H9 (cell line): ENCODE data around the gene TCEAL7. TPM values are rescaled to one million over a fixed set of nuclear protein-coding genes. Genes with fewer than 3 reads are reported as not detected.

Experiments used
- DNase-seq: peaks from one replicate; pipeline ENCODE4 v3.0.0-alpha.2; 2017
- H2AFZ ChIP-seq: one replicate; pipeline ENCODE4 v1.6.1; 2013; ENCODE audit warnings: mild to moderate bottlenecking, low read length, control low read depth, moderate library complexity
- H2AK5ac ChIP-seq: 2 replicates; pipeline ENCODE4 v1.6.1; 2013; ENCODE audit warnings: low read length, control low read depth, mixed read lengths; ENCODE audit not compliant: insufficient read length
- H2BK120ac ChIP-seq: one replicate; pipeline ENCODE4 v1.6.1; 2013; ENCODE audit warnings: low read depth, mild to moderate bottlenecking, low read length, control low read depth, inconsistent platforms; ENCODE audit not compliant: poor library complexity, severe bottlenecking
- H2BK12ac ChIP-seq: 2 replicates; pipeline ENCODE4 v1.6.1; 2013; ENCODE audit warnings: low read length, control low read depth, mixed read lengths, low read depth; ENCODE audit not compliant: insufficient read length
- H2BK15ac ChIP-seq: 2 replicates; pipeline ENCODE4 v1.6.1; 2013; ENCODE audit warnings: low read depth, low read length, control low read depth
- H2BK20ac ChIP-seq: one replicate; pipeline ENCODE4 v1.6.1; 2013; ENCODE audit warnings: low read depth, mild to moderate bottlenecking, low read length, control low read depth, inconsistent platforms; ENCODE audit not compliant: poor library complexity, severe bottlenecking
- H2BK5ac ChIP-seq: 2 replicates; pipeline ENCODE4 v1.6.1; 2013; ENCODE audit warnings: low read length, control low read depth, mixed read lengths; ENCODE audit not compliant: insufficient read length
- H3K14ac ChIP-seq: 2 replicates; pipeline ENCODE4 v1.6.1; 2013; ENCODE audit warnings: low read length, control low read depth; ENCODE audit not compliant: insufficient read depth
- H3K18ac ChIP-seq: 2 replicates; pipeline ENCODE4 v1.6.1; 2013; ENCODE audit warnings: low read depth, mild to moderate bottlenecking, mixed read lengths, low read length, control low read depth; ENCODE audit not compliant: insufficient read length
- H3K23ac ChIP-seq: 2 replicates; pipeline ENCODE4 v1.6.1; 2013; ENCODE audit warnings: low read length, control low read depth, mixed read lengths, low read depth; ENCODE audit not compliant: insufficient read length
- H3K23me2 ChIP-seq: 2 replicates; pipeline ENCODE4 v1.6.1; 2013; ENCODE audit warnings: low read depth, mild to moderate bottlenecking, mixed read lengths, low read length, control low read depth; ENCODE audit not compliant: insufficient read length, poor library complexity, severe bottlenecking
- H3K27ac ChIP-seq: 2 replicates; pipeline ENCODE4 v1.5.1; 2013; ENCODE audit warnings: low read length, control low read depth, mixed read lengths, low read depth; ENCODE audit not compliant: insufficient read length
- H3K27me3 ChIP-seq: 2 replicates; pipeline ENCODE4 v1.6.1; 2013; ENCODE audit warnings: low read length, control low read depth, inconsistent platforms; ENCODE audit not compliant: insufficient read depth
- H3K4ac ChIP-seq: 2 replicates; pipeline ENCODE4 v1.6.1; 2013; ENCODE audit warnings: low read depth, mild to moderate bottlenecking, control low read depth, inconsistent platforms, low read length, moderate library complexity
- H3K4me1 ChIP-seq: 2 replicates; pipeline ENCODE4 v1.6.1; 2013; ENCODE audit warnings: low read length, control low read depth, inconsistent platforms; ENCODE audit not compliant: insufficient read depth
- H3K4me2 ChIP-seq: 2 replicates; pipeline ENCODE4 v1.6.1; 2013; ENCODE audit warnings: low read length, control low read depth, mixed read lengths; ENCODE audit not compliant: insufficient read length, insufficient read depth
- H3K56ac ChIP-seq: 2 replicates; pipeline ENCODE4 v1.6.1; 2013; ENCODE audit warnings: low read depth, mild to moderate bottlenecking, mixed read lengths, low read length, control low read depth; ENCODE audit not compliant: insufficient read length
- H3K79me1 ChIP-seq: 2 replicates; pipeline ENCODE4 v1.6.1; 2013; ENCODE audit warnings: low read depth, mild to moderate bottlenecking, moderate library complexity, low read length, control low read depth, inconsistent platforms; ENCODE audit not compliant: insufficient read depth, poor library complexity, severe bottlenecking
- H3K79me2 ChIP-seq: 2 replicates; pipeline ENCODE4 v1.6.1; 2013; ENCODE audit warnings: low read length, control low read depth, inconsistent platforms; ENCODE audit not compliant: insufficient read depth
- H3K9ac ChIP-seq: 2 replicates; pipeline ENCODE4 v1.6.1; 2013; ENCODE audit warnings: low read length, control low read depth, mixed read lengths; ENCODE audit not compliant: insufficient read length; ENCODE audit errors: extremely low read depth
- H3K9me3 ChIP-seq: one replicate; pipeline ENCODE4 v1.6.1; 2013; ENCODE audit warnings: low read depth, low read length, inconsistent platforms; ENCODE audit not compliant: control insufficient read depth
- H3T11ph ChIP-seq: one replicate; pipeline ENCODE4 v1.6.1; 2013; ENCODE audit warnings: mild to moderate bottlenecking, low read length, control low read depth, inconsistent platforms
- H4K20me1 ChIP-seq: one replicate; pipeline ENCODE4 v1.6.1; 2013; ENCODE audit not compliant: control insufficient read depth, insufficient read length, insufficient read depth
- H4K5ac ChIP-seq: 2 replicates; pipeline ENCODE4 v1.6.1; 2013; ENCODE audit warnings: low read depth, mild to moderate bottlenecking, mixed read lengths, low read length, control low read depth; ENCODE audit not compliant: insufficient read length
- H4K8ac ChIP-seq: replicated peaks from 2 replicates; pipeline ENCODE4 v1.6.1; 2013; ENCODE audit warnings: low read length, control low read depth, mixed read lengths, low read depth; ENCODE audit not compliant: insufficient read length
- H4K91ac ChIP-seq: 2 replicates; pipeline ENCODE4 v1.6.1; 2013; ENCODE audit warnings: low read depth, mild to moderate bottlenecking, moderate library complexity, mixed read lengths, low read length, control low read depth; ENCODE audit not compliant: insufficient read length
- H3K27ac Mint-ChIP-seq, 3 experiments: 2 replicates in 2 of 3; 3 replicates in 1 of 3; pipeline ENCODE4 v1.8.0; 2020 to 2021; ENCODE audit warnings: mixed read lengths in 3 of 3, mild to moderate bottlenecking in 1 of 3, moderate library complexity in 1 of 3
- H3K27me3 Mint-ChIP-seq: 2 replicates; pipeline ENCODE4 v1.8.0; 2021; ENCODE audit warnings: low read depth, mild to moderate bottlenecking, moderate library complexity, mixed read lengths
- H3K36me3 Mint-ChIP-seq, 3 experiments: 2 replicates in 2 of 3; 3 replicates in 1 of 3; pipeline ENCODE4 v1.8.0; 2020 to 2021; ENCODE audit warnings: low read depth in 3 of 3, mixed read lengths in 3 of 3; ENCODE audit not compliant: insufficient read depth in 1 of 3
- H3K4me1 Mint-ChIP-seq, 2 experiments: 2 replicates each; pipeline ENCODE4 v1.8.0; 2020; ENCODE audit warnings: mixed read lengths in 2 of 2
- H3K4me3 Mint-ChIP-seq, 2 experiments: 2 replicates in 1 of 2; 3 replicates in 1 of 2; pipeline ENCODE4 v1.8.0; 2020 to 2021; ENCODE audit warnings: mild to moderate bottlenecking in 2 of 2, mixed read lengths in 2 of 2, moderate library complexity in 1 of 2
- H3K9me3 Mint-ChIP-seq, 2 experiments: 2 replicates in 1 of 2; 3 replicates in 1 of 2; pipeline ENCODE4 v1.8.0; 2020; ENCODE audit warnings: mild to moderate bottlenecking in 2 of 2, mixed read lengths in 2 of 2, moderate library complexity in 1 of 2
- WGBS: extraction: QIAGEN DNeasy Blood & Tissue Kit; methylation state at CpG from one replicate; pipeline ENCODE4 v1.1.7; 2013; ENCODE audit warnings: missing lambda C conversion rate, low lambda C conversion rate, mixed read lengths; ENCODE audit not compliant: insufficient read length; ENCODE audit errors: extremely low coverage; 5-methylcytosine and 5-hydroxymethylcytosine counted together
- total RNA-seq: library from RNA; stranded (reverse); gene quantifications from 2 replicates; pipeline ENCODE4 v1.2.1, GENCODE V29; 2021
- TF ChIP-seq, protein P1 (sequence below): fragments of 200-600 bp; sonication (generic); conservative IDR thresholded peaks from 3 replicates; pipeline ENCODE4 v1.8.0; 2021; ENCODE audit warnings: antibody characterized with exemption, mild to moderate bottlenecking

Gene TCEAL7
- total RNA-seq, 1 experiment from 2014 or later = 2.7 TPM

DNA sequence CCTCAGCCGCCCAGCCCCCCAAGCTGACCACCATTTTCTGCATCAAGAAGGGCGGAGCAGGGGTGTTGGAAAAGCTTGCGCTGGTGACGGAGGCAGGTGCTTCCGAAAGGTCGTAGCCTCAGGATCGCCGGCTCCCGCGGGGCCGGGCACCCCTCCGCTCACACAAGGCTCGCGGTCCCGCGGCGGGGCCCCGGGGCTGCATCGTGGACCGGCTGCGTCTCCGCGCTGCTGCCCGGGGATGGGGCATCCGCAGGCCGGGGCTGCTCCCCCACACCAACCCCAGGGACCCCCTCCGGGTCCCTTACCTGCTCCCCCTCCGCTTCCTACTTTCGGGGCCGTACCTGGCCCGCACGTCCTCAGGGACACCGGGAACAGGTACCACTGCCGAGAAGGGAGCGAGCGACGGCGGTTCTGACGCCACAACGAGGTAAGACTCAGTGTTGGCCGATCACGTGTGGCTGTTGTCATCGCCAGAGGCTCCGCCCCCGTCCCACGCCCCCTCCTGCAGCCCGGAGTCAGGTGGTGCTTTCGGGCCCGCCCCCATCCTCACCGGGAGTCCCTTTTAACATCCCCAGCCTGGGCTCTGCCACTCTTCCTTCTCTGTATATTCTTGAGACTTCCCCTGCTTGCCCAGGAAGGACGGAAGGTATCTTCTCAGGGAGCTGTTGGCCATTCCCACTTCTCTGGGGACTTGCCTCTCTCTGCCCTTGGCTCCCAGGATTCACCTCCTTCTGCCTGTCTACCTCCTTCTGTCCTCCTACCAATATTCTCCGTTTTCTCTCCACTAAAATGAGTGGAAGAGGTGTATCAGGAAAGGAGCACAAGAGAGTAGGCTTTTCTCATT is 19.3 kb upstream of the TCEAL7 start, which contains the start of gene BEX2:
BEX2 (minus strand) TSS at position 436 of the 844 bp plus-strand sequence. CDS start 1,014 bp downstream, outside the sequence.
- H3K9me3 ChIP-seq = no peaks in the 10 kb centered on the region
- H3K18ac ChIP-seq = peak within 1 kb of the TSS; percentile 33
- no peak within 1 kb of the TSS for H2BK12ac ChIP-seq
- H4K8ac ChIP-seq = no peak within 1 kb of the TSS
- no peak within 1 kb of the TSS for H2BK15ac ChIP-seq
- Mint-ChIP-seq H3K4me1 (peaks cover 2 to 5% of the 10 kb centered on the region in 2 experiments; a peak in 2 of 4 replicates), H3K27ac (peak within 1 kb of the TSS in 2 of 3 experiments; percentile 74 to 76; a peak in 3 of 7 replicates), H3K27me3 (no peaks in the 10 kb centered on the region), H3K36me3 (peaks cover 5 to 12% (median 10%) of the 10 kb centered on the region in 3 experiments; a peak in 6 of 7 replicates), H3K4me3 (peak within 1 kb of the TSS; percentile 71 to 85), H3K9me3 (peaks cover 0 to 41% of the 10 kb centered on the region in 2 experiments; a peak in 3 of 5 replicates)
- no peak within 1 kb of the TSS for H2BK20ac ChIP-seq
- peak within 1 kb of the TSS; percentile 59 for H3K4me2 ChIP-seq
- H3K79me2 ChIP-seq = no peaks in the 10 kb centered on the region
- H3K14ac ChIP-seq = peak within 1 kb of the TSS; percentile 63
- no peak within 1 kb of the TSS for H3K27ac ChIP-seq
- no peaks in the 10 kb centered on the region for H3K23me2 ChIP-seq
- peak within 1 kb of the TSS; percentile 62 for H3K9ac ChIP-seq
- H4K20me1 ChIP-seq = peaks cover 3% of the 10 kb centered on the region
- H2AFZ ChIP-seq = no peak within 1 kb of the TSS
- no peaks in the 10 kb centered on the region for H3K4me1 ChIP-seq
- no peak within 1 kb of the TSS for H3K56ac ChIP-seq
- no peak within 1 kb of the TSS for H3K4ac ChIP-seq
- H3T11ph ChIP-seq = no peak within 1 kb of the TSS
- no peak within 1 kb of the TSS for H2AK5ac ChIP-seq
- H4K91ac ChIP-seq = no peak within 1 kb of the TSS
- no CpG with 5 or more reads among the region's 52 CpGs for WGBS
- no peak within 1 kb of the TSS for H3K23ac ChIP-seq
- H3K27me3 ChIP-seq = no peaks in the 10 kb centered on the region
- no peak within 1 kb of the TSS for H2BK5ac ChIP-seq
- H2BK120ac ChIP-seq = no peak within 1 kb of the TSS
- peak; percentile 97 for DNase-seq
- no peak within 1 kb of the TSS for H4K5ac ChIP-seq
- no peaks in the 10 kb centered on the region for H3K79me1 ChIP-seq
- TF ChIP-seq, protein P1, sequence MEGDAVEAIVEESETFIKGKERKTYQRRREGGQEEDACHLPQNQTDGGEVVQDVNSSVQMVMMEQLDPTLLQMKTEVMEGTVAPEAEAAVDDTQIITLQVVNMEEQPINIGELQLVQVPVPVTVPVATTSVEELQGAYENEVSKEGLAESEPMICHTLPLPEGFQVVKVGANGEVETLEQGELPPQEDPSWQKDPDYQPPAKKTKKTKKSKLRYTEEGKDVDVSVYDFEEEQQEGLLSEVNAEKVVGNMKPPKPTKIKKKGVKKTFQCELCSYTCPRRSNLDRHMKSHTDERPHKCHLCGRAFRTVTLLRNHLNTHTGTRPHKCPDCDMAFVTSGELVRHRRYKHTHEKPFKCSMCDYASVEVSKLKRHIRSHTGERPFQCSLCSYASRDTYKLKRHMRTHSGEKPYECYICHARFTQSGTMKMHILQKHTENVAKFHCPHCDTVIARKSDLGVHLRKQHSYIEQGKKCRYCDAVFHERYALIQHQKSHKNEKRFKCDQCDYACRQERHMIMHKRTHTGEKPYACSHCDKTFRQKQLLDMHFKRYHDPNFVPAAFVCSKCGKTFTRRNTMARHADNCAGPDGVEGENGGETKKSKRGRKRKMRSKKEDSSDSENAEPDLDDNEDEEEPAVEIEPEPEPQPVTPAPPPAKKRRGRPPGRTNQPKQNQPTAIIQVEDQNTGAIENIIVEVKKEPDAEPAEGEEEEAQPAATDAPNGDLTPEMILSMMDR = no peak
